ENCODE data around the gene ASRGL1.
"Not testable (repeated sequence)": the region's sequence is repeated elsewhere in the genome, so short reads cannot be mapped to it uniquely, and the experiment has no call there.

GRCh38 chr11:62325781-62326180 lies 11.5 kb upstream of the ASRGL1 start:
- TF ChIP-seq CTCF (conservative IDR thresholded peaks at IDR 0.05; ENCODE audit: low read depth, low read length); EZH2 (IDR thresholded peaks at IDR 0.05; ENCODE audit: borderline replicate concordance, low read depth, low read length, poor library complexity, severe bottlenecking): not testable (repeated sequence)
